ENCODE measurements around the gene DLEC1.

The DLEC1 gene

GRCh38 chr3:38142959-38143358, 104.0 kb downstream of the DLEC1 start:
- no peak for DNase-seq (ENCODE audit: low read depth)
- no peak overlapping the region for H3K4me3 ChIP-seq (replicated peaks; ENCODE audit: low read depth, low read length)
- TF ChIP-seq CTCF (IDR thresholded peaks at IDR 0.05; ENCODE audit: low read length, missing control alignments): no peak

- no peak overlapping the region for H3K4me3 ChIP-seq (replicated peaks; ENCODE audit: low read depth, low read length)
- no peak for DNase-seq (ENCODE audit: low read depth)
- TF ChIP-seq CTCF (IDR thresholded peaks at IDR 0.05; ENCODE audit: low read length, missing control alignments): no peak
These were observed 104.5 kb downstream of the DLEC1 start for GRCh38 chr3:38143511-38143910.

- no peak for TF ChIP-seq CTCF (IDR thresholded peaks at IDR 0.05; ENCODE audit: low read length, missing control alignments)
- DNase-seq (ENCODE audit: low read depth): no peak
- H3K4me3 ChIP-seq (replicated peaks; ENCODE audit: low read depth, low read length): no peak overlapping the region
These were observed 107.5 kb downstream of the DLEC1 start for GRCh38 chr3:38146504-38146903.

GRCh38 chr3:38147421-38147820, 108.4 kb downstream of the DLEC1 start:
- no peak for TF ChIP-seq CTCF (IDR thresholded peaks at IDR 0.05; ENCODE audit: low read length, missing control alignments)
- DNase-seq (ENCODE audit: low read depth): no peak
- no peak overlapping the region for H3K4me3 ChIP-seq (replicated peaks; ENCODE audit: low read depth, low read length)

- no peak overlapping the region for H3K4me3 ChIP-seq (replicated peaks; ENCODE audit: low read depth, low read length)
- TF ChIP-seq CTCF (IDR thresholded peaks at IDR 0.05; ENCODE audit: low read length, missing control alignments): no peak
- no peak for DNase-seq (ENCODE audit: low read depth)
These were observed 109.4 kb downstream of the DLEC1 start for GRCh38 chr3:38148311-38148882.

- no peak overlapping the region for H3K4me3 ChIP-seq (replicated peaks; ENCODE audit: low read depth, low read length)
- TF ChIP-seq CTCF (IDR thresholded peaks at IDR 0.05; ENCODE audit: low read length, missing control alignments): no peak
- DNase-seq (ENCODE audit: low read depth): no peak
These were observed 110.7 kb downstream of the DLEC1 start for GRCh38 chr3:38149708-38150107.

GRCh38 chr3:38150780-38151528, 111.9 kb downstream of the DLEC1 start:
- peak; percentile 4 for TF ChIP-seq CTCF (IDR thresholded peaks at IDR 0.05; ENCODE audit: low read length, missing control alignments)
- no peak overlapping the region for H3K4me3 ChIP-seq (replicated peaks; ENCODE audit: low read depth, low read length)
- DNase-seq (ENCODE audit: low read depth): no peak

Measured in fibroblast of pulmonary artery (primary cell).